ENCODE results near the gene CHCHD10. TPM values are rescaled to one million over a fixed set of nuclear protein-coding genes. Genes with fewer than 3 reads are reported as not detected.

CHCHD10 gene
- polyA plus RNA-seq, 2 donors, result 115 to 191 TPM

- H3K36me3 ChIP-seq (ENCODE audit: control insufficient read depth in 2 of 2, insufficient read depth in 2 of 2, low read length in 1 of 2), result no peaks in the 10 kb centered on the region
- H3K4me1 ChIP-seq (ENCODE audit: control insufficient read depth in 2 of 2, insufficient read depth in 2 of 2, low read length in 1 of 2), result peaks cover 4 to 13% of the 10 kb centered on the region in 2 donors
- H3K27ac ChIP-seq (ENCODE audit: low read depth in 2 of 2, low read length in 1 of 2), result no peak overlapping the region
- 52 to 58% methylated on average over 14 of the region's 14 CpGs for WGBS, 2 donors
- no peaks in the 10 kb centered on the region for H3K27me3 ChIP-seq (ENCODE audit: control insufficient read depth in 1 of 2, insufficient read depth in 2 of 2, low read length in 2 of 2)
- H3K4me3 ChIP-seq (ENCODE audit: low read depth in 1 of 2, low read length in 2 of 2), result no peak overlapping the region
- no peaks in the 10 kb centered on the region for H3K9me3 ChIP-seq (ENCODE audit: control insufficient read depth in 2 of 2, insufficient read depth in 1 of 2, low read depth in 1 of 2, low read length in 1 of 2)
These were observed 13.9 kb upstream of the CHCHD10 start for GRCh38 chr22:23781511-23782183.

GRCh38 chr22:23781065-23781464 lies 13.3 kb upstream of the CHCHD10 start:
- Histone ChIP-seq H3K4me1 (ENCODE audit: control insufficient read depth in 2 of 2, insufficient read depth in 2 of 2, low read length in 1 of 2) (peaks cover 4 to 10% of the 10 kb centered on the region in 2 donors), H3K36me3 (ENCODE audit: control insufficient read depth in 2 of 2, insufficient read depth in 2 of 2, low read length in 1 of 2) (no peaks in the 10 kb centered on the region), H3K27ac (ENCODE audit: low read depth in 2 of 2, low read length in 1 of 2) (no peak overlapping the region), H3K27me3 (ENCODE audit: control insufficient read depth in 1 of 2, insufficient read depth in 2 of 2, low read length in 2 of 2) (no peaks in the 10 kb centered on the region), H3K4me3 (ENCODE audit: low read depth in 1 of 2, low read length in 2 of 2) (no peak overlapping the region), H3K9me3 (ENCODE audit: control insufficient read depth in 2 of 2, insufficient read depth in 1 of 2, low read depth in 1 of 2, low read length in 1 of 2) (no peaks in the 10 kb centered on the region)
- WGBS, 2 donors, result 77 to 80% methylated on average over 15 of the region's 15 CpGs

GRCh38 chr22:23780146-23780748 lies 12.5 kb upstream of the CHCHD10 start:
- 87 to 93% methylated on average over 20 of the region's 20 CpGs for WGBS, 2 donors
- Histone ChIP-seq H3K4me1 (ENCODE audit: control insufficient read depth in 2 of 2, insufficient read depth in 2 of 2, low read length in 1 of 2) (peaks cover 4 to 10% of the 10 kb centered on the region in 2 donors), H3K36me3 (ENCODE audit: control insufficient read depth in 2 of 2, insufficient read depth in 2 of 2, low read length in 1 of 2) (no peaks in the 10 kb centered on the region), H3K27me3 (ENCODE audit: control insufficient read depth in 1 of 2, insufficient read depth in 2 of 2, low read length in 2 of 2) (no peaks in the 10 kb centered on the region), H3K27ac (ENCODE audit: low read depth in 2 of 2, low read length in 1 of 2) (no peak overlapping the region), H3K4me3 (ENCODE audit: low read depth in 1 of 2, low read length in 2 of 2) (no peak overlapping the region), H3K9me3 (ENCODE audit: control insufficient read depth in 2 of 2, insufficient read depth in 1 of 2, low read depth in 1 of 2, low read length in 1 of 2) (no peaks in the 10 kb centered on the region)

GRCh38 chr22:23779731-23780130 lies 12.0 kb upstream of the CHCHD10 start:
- H3K4me3 ChIP-seq (ENCODE audit: low read depth in 1 of 2, low read length in 2 of 2), result no peak overlapping the region
- no peak overlapping the region for H3K27ac ChIP-seq (ENCODE audit: low read depth in 2 of 2, low read length in 1 of 2)
- H3K4me1 ChIP-seq (ENCODE audit: control insufficient read depth in 2 of 2, insufficient read depth in 2 of 2, low read length in 1 of 2), result peaks cover 4 to 10% of the 10 kb centered on the region in 2 donors
- WGBS, 2 donors, result 91% methylated on average over 5 of the region's 5 CpGs
- H3K27me3 ChIP-seq (ENCODE audit: control insufficient read depth in 1 of 2, insufficient read depth in 2 of 2, low read length in 2 of 2), result no peaks in the 10 kb centered on the region
- H3K9me3 ChIP-seq (ENCODE audit: control insufficient read depth in 2 of 2, insufficient read depth in 1 of 2, low read depth in 1 of 2, low read length in 1 of 2), result no peaks in the 10 kb centered on the region
- no peaks in the 10 kb centered on the region for H3K36me3 ChIP-seq (ENCODE audit: control insufficient read depth in 2 of 2, insufficient read depth in 2 of 2, low read length in 1 of 2)

GRCh38 chr22:23779083-23779482 lies 11.3 kb upstream of the CHCHD10 start:
- Histone ChIP-seq H3K27me3 (ENCODE audit: control insufficient read depth in 1 of 2, insufficient read depth in 2 of 2, low read length in 2 of 2) (no peaks in the 10 kb centered on the region), H3K4me1 (ENCODE audit: control insufficient read depth in 2 of 2, insufficient read depth in 2 of 2, low read length in 1 of 2) (peaks cover 4 to 10% of the 10 kb centered on the region in 2 donors), H3K36me3 (ENCODE audit: control insufficient read depth in 2 of 2, insufficient read depth in 2 of 2, low read length in 1 of 2) (no peaks in the 10 kb centered on the region), H3K4me3 (ENCODE audit: low read depth in 1 of 2, low read length in 2 of 2) (no peak overlapping the region), H3K9me3 (ENCODE audit: control insufficient read depth in 2 of 2, insufficient read depth in 1 of 2, low read depth in 1 of 2, low read length in 1 of 2) (no peaks in the 10 kb centered on the region), H3K27ac (ENCODE audit: low read depth in 2 of 2, low read length in 1 of 2) (no peak overlapping the region)
- 90 to 91% methylated on average over 16 of the region's 16 CpGs for WGBS, 2 donors

- no peaks in the 10 kb centered on the region for H3K36me3 ChIP-seq (ENCODE audit: control insufficient read depth in 2 of 2, insufficient read depth in 2 of 2, low read length in 1 of 2)
- WGBS, 2 donors, result 74 to 78% methylated on average over 3 of the region's 3 CpGs
- no peak overlapping the region for H3K27ac ChIP-seq (ENCODE audit: low read depth in 2 of 2, low read length in 1 of 2)
- H3K4me3 ChIP-seq (ENCODE audit: low read depth in 1 of 2, low read length in 2 of 2), result no peak overlapping the region
- peaks cover 4 to 14% of the 10 kb centered on the region in 2 donors for H3K4me1 ChIP-seq (ENCODE audit: control insufficient read depth in 2 of 2, insufficient read depth in 2 of 2, low read length in 1 of 2)
- H3K9me3 ChIP-seq (ENCODE audit: control insufficient read depth in 2 of 2, insufficient read depth in 1 of 2, low read depth in 1 of 2, low read length in 1 of 2), result no peaks in the 10 kb centered on the region
- H3K27me3 ChIP-seq (ENCODE audit: control insufficient read depth in 1 of 2, insufficient read depth in 2 of 2, low read length in 2 of 2), result no peaks in the 10 kb centered on the region
These were observed 10.8 kb upstream of the CHCHD10 start for GRCh38 chr22:23778577-23778900.

- Histone ChIP-seq H3K9me3 (ENCODE audit: control insufficient read depth in 2 of 2, insufficient read depth in 1 of 2, low read depth in 1 of 2, low read length in 1 of 2) (no peaks in the 10 kb centered on the region), H3K4me1 (ENCODE audit: control insufficient read depth in 2 of 2, insufficient read depth in 2 of 2, low read length in 1 of 2) (peaks cover 4 to 19% of the 10 kb centered on the region in 2 donors), H3K27me3 (ENCODE audit: control insufficient read depth in 1 of 2, insufficient read depth in 2 of 2, low read length in 2 of 2) (no peaks in the 10 kb centered on the region), H3K27ac (ENCODE audit: low read depth in 2 of 2, low read length in 1 of 2) (no peak overlapping the region), H3K4me3 (ENCODE audit: low read depth in 1 of 2, low read length in 2 of 2) (no peak overlapping the region), H3K36me3 (ENCODE audit: control insufficient read depth in 2 of 2, insufficient read depth in 2 of 2, low read length in 1 of 2) (no peaks in the 10 kb centered on the region)
- WGBS, 2 donors, result 73 to 80% methylated on average over 11 of the region's 11 CpGs
These were observed 10.2 kb upstream of the CHCHD10 start for GRCh38 chr22:23777776-23778576.

GRCh38 chr22:23775779-23776375 lies 8.1 kb upstream of the CHCHD10 start:
- Histone ChIP-seq H3K4me3 (ENCODE audit: low read depth in 1 of 2, low read length in 2 of 2) (no peak overlapping the region), H3K36me3 (ENCODE audit: control insufficient read depth in 2 of 2, insufficient read depth in 2 of 2, low read length in 1 of 2) (no peaks in the 10 kb centered on the region), H3K4me1 (ENCODE audit: control insufficient read depth in 2 of 2, insufficient read depth in 2 of 2, low read length in 1 of 2) (peaks cover 4 to 14% of the 10 kb centered on the region in 2 donors), H3K9me3 (ENCODE audit: control insufficient read depth in 2 of 2, insufficient read depth in 1 of 2, low read depth in 1 of 2, low read length in 1 of 2) (no peaks in the 10 kb centered on the region), H3K27me3 (ENCODE audit: control insufficient read depth in 1 of 2, insufficient read depth in 2 of 2, low read length in 2 of 2) (no peaks in the 10 kb centered on the region), H3K27ac (ENCODE audit: low read depth in 2 of 2, low read length in 1 of 2) (no peak overlapping the region)
- 73 to 77% methylated on average over 3 of the region's 3 CpGs for WGBS, 2 donors

GRCh38 chr22:23774922-23775436 lies 7.2 kb upstream of the CHCHD10 start:
- Histone ChIP-seq H3K27me3 (ENCODE audit: control insufficient read depth in 1 of 2, insufficient read depth in 2 of 2, low read length in 2 of 2) (no peaks in the 10 kb centered on the region), H3K9me3 (ENCODE audit: control insufficient read depth in 2 of 2, insufficient read depth in 1 of 2, low read depth in 1 of 2, low read length in 1 of 2) (no peaks in the 10 kb centered on the region), H3K4me3 (ENCODE audit: low read depth in 1 of 2, low read length in 2 of 2) (no peak overlapping the region), H3K4me1 (ENCODE audit: control insufficient read depth in 2 of 2, insufficient read depth in 2 of 2, low read length in 1 of 2) (peaks cover 4 to 14% of the 10 kb centered on the region in 2 donors), H3K27ac (ENCODE audit: low read depth in 2 of 2, low read length in 1 of 2) (no peak overlapping the region), H3K36me3 (ENCODE audit: control insufficient read depth in 2 of 2, insufficient read depth in 2 of 2, low read length in 1 of 2) (no peaks in the 10 kb centered on the region)
- 71 to 73% methylated on average over 2 of the region's 2 CpGs for WGBS, 2 donors
